AG04450 (cell line): ENCODE measurements around the gene PEPD. TPM values are rescaled to one million over a fixed set of nuclear protein-coding genes. Genes with fewer than 3 reads are reported as not detected.

Source experiments
- CTCF ChIA-PET: fragments of 300-600, 350-600 bp; formaldehyde crosslinking; extraction: SDS; loops from one replicate; lab custom pipeline; 2022; ENCODE audit warnings: antibody characterized with exemption, inconsistent platforms; lab: Charles Lee
- POLR2A ChIA-PET: fragments of 350-600 bp; formaldehyde crosslinking; extraction: SDS; loops from one replicate; lab custom pipeline; 2021; ENCODE audit warnings: antibody characterized with exemption, inconsistent platforms; lab: Yijun Ruan, JAX
- DNase-seq: peaks from one replicate; pipeline ENCODE4 v3.0.0-alpha.2; 2011; ENCODE audit warnings: low read depth, low spot score
- H3K27ac ChIP-seq: one replicate; pipeline ENCODE4 v1.5.1; 2012; ENCODE audit warnings: low read depth, low read length, control low read depth
- H3K27me3 ChIP-seq: one replicate; pipeline ENCODE4 v1.6.0; 2012; ENCODE audit warnings: low read length; ENCODE audit not compliant: control insufficient read depth, insufficient read depth
- H3K4me3 ChIP-seq: 2 replicates; pipeline ENCODE4 v1.5.1; 2011; ENCODE audit warnings: mild to moderate bottlenecking, low read depth, low read length, control low read depth
- H3K9me3 ChIP-seq: 2 replicates; pipeline ENCODE4 v1.5.1; 2012; ENCODE audit warnings: low read length; ENCODE audit not compliant: control insufficient read depth, insufficient read depth
- CTCF ChIP-seq: IDR thresholded peaks from 2 replicates; pipeline ENCODE4 v1.5.1; 2011; ENCODE audit warnings: low read depth, low read length, control low read depth, inconsistent platforms
- polyA plus RNA-seq: library from polyadenylated mRNA; depleted of rRNA; stranded (reverse); fragments of >200 nt; gene quantifications from 2 replicates; pipeline ENCODE4 v1.2.3, GENCODE V29; 2011

PEPD gene
- polyA plus RNA-seq, 1 experiment = 67.1 TPM

GRCh38 chr19:33503433-33504057, 18.0 kb downstream of the PEPD start:
- POLR2A ChIA-PET = no interaction called here
- Histone ChIP-seq H3K4me3 (no peak overlapping the region), H3K9me3 (no peaks in the 10 kb centered on the region; the same call in 1 of the 2 replicates), H3K27ac (no peak overlapping the region), H3K27me3 (no peaks in the 10 kb centered on the region)
- DNase-seq = no peak
- CTCF ChIA-PET = no interaction called here
- TF ChIP-seq CTCF = no peak

- ChIA-PET CTCF (no interaction called here), POLR2A (no interaction called here)
- no peak for DNase-seq
- no peak overlapping the region for H3K27ac ChIP-seq
- H3K27me3 ChIP-seq = no peaks in the 10 kb centered on the region
- no peaks in the 10 kb centered on the region; the same call in 1 of the 2 replicates for H3K9me3 ChIP-seq
- H3K4me3 ChIP-seq = no peak overlapping the region
- TF ChIP-seq CTCF = no peak
Observed at GRCh38 chr19:33503030-33503429, 18.6 kb downstream of the PEPD start.

GRCh38 chr19:33502521-33502920, 19.1 kb downstream of the PEPD start:
- ChIA-PET POLR2A (no interaction called here), CTCF (no interaction called here)
- Histone ChIP-seq H3K27ac (no peak overlapping the region), H3K9me3 (no peaks in the 10 kb centered on the region; the same call in 1 of the 2 replicates), H3K27me3 (no peaks in the 10 kb centered on the region), H3K4me3 (no peak overlapping the region)
- no peak for TF ChIP-seq CTCF
- no peak for DNase-seq

GRCh38 chr19:33501693-33502356, 19.8 kb downstream of the PEPD start:
- ChIA-PET POLR2A (no interaction called here), CTCF (no interaction called here)
- TF ChIP-seq CTCF = no peak
- Histone ChIP-seq H3K4me3 (no peak overlapping the region), H3K27me3 (no peaks in the 10 kb centered on the region), H3K27ac (no peak overlapping the region), H3K9me3 (no peaks in the 10 kb centered on the region)
- DNase-seq = no peak

- ChIA-PET POLR2A (no interaction called here), CTCF (no interaction called here)
- no peak for DNase-seq
Observed at GRCh38 chr19:33500991-33501390, 20.6 kb downstream of the PEPD start.

More at GRCh38 chr19:33500991-33501390, 20.6 kb downstream of the PEPD start:
- Histone ChIP-seq H3K9me3 (no peaks in the 10 kb centered on the region), H3K27ac (no peak overlapping the region), H3K27me3 (no peaks in the 10 kb centered on the region), H3K4me3 (no peak overlapping the region)
- no peak for TF ChIP-seq CTCF
